CD4-positive, alpha-beta T cell treated with Interleukin-17A for 1 hour (primary cell): ENCODE data around the gene ATF1.
"Not testable (repeated sequence)": the region's sequence is repeated elsewhere in the genome, so short reads cannot be mapped to it uniquely, and the experiment has no call there.

Experiments used
- DNase-seq: peaks from one replicate; pipeline ENCODE4 v3.0.0-alpha.2; 2020

Gene ATF1

GRCh38 chr12:50868881-50869280 is 105.0 kb downstream of the ATF1 start:
- DNase-seq, result not testable (repeated sequence)
